ENCODE data around the gene AAMP. TPM values are rescaled to one million over a fixed set of nuclear protein-coding genes. Genes with fewer than 3 reads are reported as not detected.

AAMP gene
- total and polyA plus RNA-seq, 2 experiments from 2014 or later, result 90.8 to 203 TPM

DNA sequence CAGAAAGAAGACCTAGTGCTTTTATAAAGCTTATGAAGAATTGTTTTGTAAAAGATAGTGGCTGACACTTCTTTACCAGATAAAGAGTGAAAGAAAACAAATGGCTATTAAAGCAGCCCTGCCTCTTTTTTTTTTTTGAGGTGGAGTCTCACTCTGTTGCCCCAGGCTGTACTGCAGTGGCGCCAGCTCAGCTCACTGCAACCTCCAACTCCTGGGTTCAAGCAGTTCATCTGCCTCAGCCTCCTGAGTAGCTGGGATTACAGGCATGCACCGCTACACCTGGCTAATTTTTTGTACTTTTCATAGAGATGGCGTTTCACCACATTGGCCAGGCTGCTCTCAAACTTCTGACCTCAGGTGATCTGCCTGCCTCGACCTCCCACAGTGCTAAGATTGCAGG is 40.1 kb downstream of the AAMP start:
- peaks cover 57% of the 10 kb centered on the region for H3K36me3 ChIP-seq (ENCODE audit: insufficient read depth)
- H3K4me3 Mint-ChIP-seq, result no peak overlapping the region
- no peak overlapping the region for H3K4me3 ChIP-seq
- H4K20me1 ChIP-seq (replicated peaks; ENCODE audit: insufficient read depth), result peaks cover 31% of the 10 kb centered on the region
- no peak for ATAC-seq
- TF ChIP-seq ZNF114 (CRISPR knock-in tag; IDR thresholded peaks at IDR 0.05) (no peak), CREB1 (CRISPR knock-in tag; IDR thresholded peaks at IDR 0.05; ENCODE audit: low read depth) (no peak), NANOG (IDR thresholded peaks at IDR 0.05; ENCODE audit: borderline replicate concordance) (no peak), JUNB (IDR thresholded peaks at IDR 0.05; ENCODE audit: unreplicated experiment) (no peak), STAT1 (IDR thresholded peaks at IDR 0.05; ENCODE audit: unreplicated experiment) (no peak), ETS1 (IDR thresholded peaks at IDR 0.05) (no peak), EZH2phosphoT487 (IDR thresholded peaks at IDR 0.05; ENCODE audit: unreplicated experiment) (no peak), EZH2 (IDR thresholded peaks at IDR 0.05; ENCODE audit: low read depth, unreplicated experiment) (no peak), ZNF331 (CRISPR knock-in tag; IDR thresholded peaks at IDR 0.05; ENCODE audit: low read depth) (no peak), POLR2AphosphoS5 (IDR thresholded peaks at IDR 0.05; ENCODE audit: low read depth) (no peak), REST (IDR thresholded peaks at IDR 0.05; ENCODE audit: unreplicated experiment) (no peak)
- TF ChIP-seq, protein P1, sequence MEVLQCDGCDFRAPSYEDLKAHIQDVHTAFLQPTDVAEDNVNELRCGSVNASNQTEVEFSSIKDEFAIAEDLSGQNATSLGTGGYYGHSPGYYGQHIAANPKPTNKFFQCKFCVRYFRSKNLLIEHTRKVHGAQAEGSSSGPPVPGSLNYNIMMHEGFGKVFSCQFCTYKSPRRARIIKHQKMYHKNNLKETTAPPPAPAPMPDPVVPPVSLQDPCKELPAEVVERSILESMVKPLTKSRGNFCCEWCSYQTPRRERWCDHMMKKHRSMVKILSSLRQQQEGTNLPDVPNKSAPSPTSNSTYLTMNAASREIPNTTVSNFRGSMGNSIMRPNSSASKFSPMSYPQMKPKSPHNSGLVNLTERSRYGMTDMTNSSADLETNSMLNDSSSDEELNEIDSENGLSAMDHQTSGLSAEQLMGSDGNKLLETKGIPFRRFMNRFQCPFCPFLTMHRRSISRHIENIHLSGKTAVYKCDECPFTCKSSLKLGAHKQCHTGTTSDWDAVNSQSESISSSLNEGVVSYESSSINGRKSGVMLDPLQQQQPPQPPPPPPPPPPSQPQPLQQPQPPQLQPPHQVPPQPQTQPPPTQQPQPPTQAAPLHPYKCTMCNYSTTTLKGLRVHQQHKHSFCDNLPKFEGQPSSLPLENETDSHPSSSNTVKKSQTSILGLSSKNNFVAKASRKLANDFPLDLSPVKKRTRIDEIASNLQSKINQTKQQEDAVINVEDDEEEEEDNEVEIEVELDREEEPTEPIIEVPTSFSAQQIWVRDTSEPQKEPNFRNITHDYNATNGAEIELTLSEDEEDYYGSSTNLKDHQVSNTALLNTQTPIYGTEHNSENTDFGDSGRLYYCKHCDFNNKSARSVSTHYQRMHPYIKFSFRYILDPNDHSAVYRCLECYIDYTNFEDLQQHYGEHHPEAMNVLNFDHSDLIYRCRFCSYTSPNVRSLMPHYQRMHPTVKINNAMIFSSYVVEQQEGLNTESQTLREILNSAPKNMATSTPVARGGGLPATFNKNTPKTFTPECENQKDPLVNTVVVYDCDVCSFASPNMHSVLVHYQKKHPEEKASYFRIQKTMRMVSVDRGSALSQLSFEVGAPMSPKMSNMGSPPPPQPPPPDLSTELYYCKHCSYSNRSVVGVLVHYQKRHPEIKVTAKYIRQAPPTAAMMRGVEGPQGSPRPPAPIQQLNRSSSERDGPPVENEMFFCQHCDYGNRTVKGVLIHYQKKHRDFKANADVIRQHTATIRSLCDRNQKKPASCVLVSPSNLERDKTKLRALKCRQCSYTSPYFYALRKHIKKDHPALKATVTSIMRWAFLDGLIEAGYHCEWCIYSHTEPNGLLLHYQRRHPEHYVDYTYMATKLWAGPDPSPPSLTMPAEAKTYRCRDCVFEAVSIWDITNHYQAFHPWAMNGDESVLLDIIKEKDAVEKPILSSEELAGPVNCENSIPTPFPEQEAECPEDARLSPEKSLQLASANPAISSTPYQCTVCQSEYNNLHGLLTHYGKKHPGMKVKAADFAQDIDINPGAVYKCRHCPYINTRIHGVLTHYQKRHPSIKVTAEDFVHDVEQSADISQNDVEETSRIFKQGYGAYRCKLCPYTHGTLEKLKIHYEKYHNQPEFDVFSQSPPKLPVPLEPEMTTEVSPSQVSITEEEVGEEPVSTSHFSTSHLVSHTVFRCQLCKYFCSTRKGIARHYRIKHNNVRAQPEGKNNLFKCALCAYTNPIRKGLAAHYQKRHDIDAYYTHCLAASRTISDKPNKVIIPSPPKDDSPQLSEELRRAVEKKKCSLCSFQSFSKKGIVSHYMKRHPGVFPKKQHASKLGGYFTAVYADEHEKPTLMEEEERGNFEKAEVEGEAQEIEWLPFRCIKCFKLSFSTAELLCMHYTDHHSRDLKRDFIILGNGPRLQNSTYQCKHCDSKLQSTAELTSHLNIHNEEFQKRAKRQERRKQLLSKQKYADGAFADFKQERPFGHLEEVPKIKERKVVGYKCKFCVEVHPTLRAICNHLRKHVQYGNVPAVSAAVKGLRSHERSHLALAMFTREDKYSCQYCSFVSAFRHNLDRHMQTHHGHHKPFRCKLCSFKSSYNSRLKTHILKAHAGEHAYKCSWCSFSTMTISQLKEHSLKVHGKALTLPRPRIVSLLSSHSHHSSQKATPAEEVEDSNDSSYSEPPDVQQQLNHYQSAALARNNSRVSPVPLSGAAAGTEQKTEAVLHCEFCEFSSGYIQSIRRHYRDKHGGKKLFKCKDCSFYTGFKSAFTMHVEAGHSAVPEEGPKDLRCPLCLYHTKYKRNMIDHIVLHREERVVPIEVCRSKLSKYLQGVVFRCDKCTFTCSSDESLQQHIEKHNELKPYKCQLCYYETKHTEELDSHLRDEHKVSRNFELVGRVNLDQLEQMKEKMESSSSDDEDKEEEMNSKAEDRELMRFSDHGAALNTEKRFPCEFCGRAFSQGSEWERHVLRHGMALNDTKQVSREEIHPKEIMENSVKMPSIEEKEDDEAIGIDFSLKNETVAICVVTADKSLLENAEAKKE (CRISPR knock-in tag; IDR thresholded peaks at IDR 0.05), result no peak
- TF ChIP-seq, protein P2, sequence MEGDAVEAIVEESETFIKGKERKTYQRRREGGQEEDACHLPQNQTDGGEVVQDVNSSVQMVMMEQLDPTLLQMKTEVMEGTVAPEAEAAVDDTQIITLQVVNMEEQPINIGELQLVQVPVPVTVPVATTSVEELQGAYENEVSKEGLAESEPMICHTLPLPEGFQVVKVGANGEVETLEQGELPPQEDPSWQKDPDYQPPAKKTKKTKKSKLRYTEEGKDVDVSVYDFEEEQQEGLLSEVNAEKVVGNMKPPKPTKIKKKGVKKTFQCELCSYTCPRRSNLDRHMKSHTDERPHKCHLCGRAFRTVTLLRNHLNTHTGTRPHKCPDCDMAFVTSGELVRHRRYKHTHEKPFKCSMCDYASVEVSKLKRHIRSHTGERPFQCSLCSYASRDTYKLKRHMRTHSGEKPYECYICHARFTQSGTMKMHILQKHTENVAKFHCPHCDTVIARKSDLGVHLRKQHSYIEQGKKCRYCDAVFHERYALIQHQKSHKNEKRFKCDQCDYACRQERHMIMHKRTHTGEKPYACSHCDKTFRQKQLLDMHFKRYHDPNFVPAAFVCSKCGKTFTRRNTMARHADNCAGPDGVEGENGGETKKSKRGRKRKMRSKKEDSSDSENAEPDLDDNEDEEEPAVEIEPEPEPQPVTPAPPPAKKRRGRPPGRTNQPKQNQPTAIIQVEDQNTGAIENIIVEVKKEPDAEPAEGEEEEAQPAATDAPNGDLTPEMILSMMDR (conservative IDR thresholded peaks at IDR 0.05; ENCODE audit: low read depth in 2 of 2), result no peak
- DNase-seq (ENCODE audit: low spot score), result no peak
- H3K27me3 Mint-ChIP-seq (ENCODE audit: insufficient read depth, low read depth, poor library complexity), result no peaks in the 10 kb centered on the region
- no peak overlapping the region for H3K27ac ChIP-seq (ENCODE audit: low read depth)
- no peak overlapping the region for H3K27ac Mint-ChIP-seq
- H3K4me1 ChIP-seq (ENCODE audit: insufficient read depth), result no peaks in the 10 kb centered on the region
- no peaks in the 10 kb centered on the region for H3K9me3 Mint-ChIP-seq
- no peaks in the 10 kb centered on the region for H3K27me3 ChIP-seq (ENCODE audit: insufficient read depth)
- H3K4me1 Mint-ChIP-seq, result no peaks in the 10 kb centered on the region
- H3K79me2 ChIP-seq (replicated peaks; ENCODE audit: insufficient read depth), result peaks cover 46% of the 10 kb centered on the region
- peaks cover 89% of the 10 kb centered on the region for H3K36me3 Mint-ChIP-seq (ENCODE audit: low read depth)
- H2AFZ ChIP-seq, result no peak overlapping the region
- no peaks in the 10 kb centered on the region for H3F3A ChIP-seq (replicated peaks; ENCODE audit: low read depth)
- no peak overlapping the region for H3K4me2 ChIP-seq
- H3K9me2 ChIP-seq (ENCODE audit: insufficient read depth), result no peaks in the 10 kb centered on the region

Data from GM23338 (cell line).